ENCODE data around the gene TDRD5.
A peak's percentile ranks its signal among the peaks of the same experiment; 100 is the strongest.
"Not testable (repeated sequence)": the region's sequence is repeated elsewhere in the genome, so short reads cannot be mapped to it uniquely, and the experiment has no call there.

The TDRD5 gene

GRCh38 chr1:179599623-179600249 lies 8.1 kb downstream of the TDRD5 start:
- peak in 1 of 2 experiments; percentile 14 for DNase-seq

DNA sequence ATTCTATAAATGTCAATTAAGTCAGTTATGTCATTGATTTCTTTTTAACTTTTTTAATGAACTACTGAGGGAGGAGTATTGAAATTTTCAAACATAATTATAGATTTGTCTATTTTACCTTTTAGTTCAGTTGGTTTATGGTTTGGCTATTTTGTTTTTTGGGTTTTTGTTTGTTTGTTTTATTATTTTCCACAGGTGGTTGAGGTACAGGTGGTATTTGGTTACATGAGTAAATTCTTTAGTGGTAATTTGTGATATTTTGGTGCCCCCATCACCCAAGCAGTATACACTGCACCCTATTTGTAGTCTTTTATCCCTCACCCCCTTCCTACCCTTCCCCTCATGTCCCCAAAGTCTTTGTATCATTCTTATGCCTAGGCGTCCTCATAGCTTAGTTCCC lies 9.5 kb downstream of the TDRD5 start:
- no peak for DNase-seq

- no peak for DNase-seq
Measured at GRCh38 chr1:179612361-179612760, 20.7 kb downstream of the TDRD5 start.

GRCh38 chr1:179630719-179631118 lies 39.1 kb downstream of the TDRD5 start:
- DNase-seq: no peak

- DNase-seq: no peak
Measured at GRCh38 chr1:179632868-179633267, 41.2 kb downstream of the TDRD5 start.

- no peak for DNase-seq
Measured at GRCh38 chr1:179637211-179637860, 45.7 kb downstream of the TDRD5 start.

- DNase-seq: no peak
Measured at GRCh38 chr1:179661018-179661417, 69.4 kb downstream of the TDRD5 start.

DNA sequence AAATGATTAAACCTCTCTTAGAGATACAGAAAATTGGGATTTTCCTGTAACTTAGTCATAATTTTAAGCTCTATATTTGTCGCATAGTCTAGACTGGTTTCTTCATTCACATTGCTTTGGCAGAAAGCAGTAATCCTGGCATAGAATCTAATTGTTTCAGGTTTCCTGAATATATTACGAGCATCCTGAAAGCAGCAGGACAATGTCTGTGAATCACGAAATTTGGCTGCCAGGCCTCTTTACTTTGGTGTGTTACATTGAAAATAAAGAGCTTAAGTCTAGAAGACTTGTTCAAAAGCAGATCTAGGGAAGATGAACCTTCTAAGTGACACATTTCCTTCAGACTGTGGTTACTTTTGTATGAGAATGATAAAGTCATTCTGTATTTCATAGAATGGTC lies 72.2 kb downstream of the TDRD5 start:
- DNase-seq: no peak

DNA sequence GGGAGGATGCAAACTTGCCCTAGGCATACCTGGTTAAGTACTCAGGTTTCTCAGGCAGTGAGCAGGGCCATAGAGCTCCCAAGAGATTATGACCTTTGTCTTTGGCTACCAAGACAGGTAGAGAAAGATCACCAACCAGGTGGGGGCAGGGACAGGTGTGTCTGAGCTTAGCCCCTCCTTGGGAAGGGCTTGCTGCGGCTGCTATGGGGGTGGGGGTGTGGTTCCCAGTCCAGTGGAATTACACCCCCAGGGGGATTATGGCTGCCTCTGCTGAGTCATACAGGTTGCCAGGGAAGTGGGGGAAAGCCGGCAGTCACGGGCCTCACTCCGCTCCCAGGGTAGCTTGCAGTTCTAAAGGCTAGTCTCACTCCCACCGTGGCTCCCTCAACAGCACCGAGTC lies 86.2 kb downstream of the TDRD5 start:
- no peak for DNase-seq

DNA sequence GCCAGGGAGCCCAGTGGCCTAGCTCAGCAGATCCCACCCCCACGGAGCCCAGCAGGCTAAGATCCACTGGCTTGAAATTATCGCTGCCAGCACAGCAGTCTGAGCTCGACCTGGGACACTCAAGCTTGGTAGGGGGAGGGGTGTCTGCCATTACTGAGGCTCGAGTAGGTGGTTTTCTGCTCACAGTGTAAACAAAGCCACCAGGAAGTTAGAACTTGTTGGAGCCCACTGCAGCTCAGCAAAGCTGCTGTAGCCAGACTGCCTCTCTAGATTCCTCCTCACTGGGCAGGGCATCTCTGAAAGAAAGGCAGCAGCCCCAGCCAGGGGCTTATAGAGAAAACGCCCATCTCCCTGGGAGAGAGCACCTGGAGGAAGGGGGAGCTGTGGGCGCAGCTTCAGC lies 102.9 kb downstream of the TDRD5 start:
- DNase-seq: not testable (repeated sequence)

DNA sequence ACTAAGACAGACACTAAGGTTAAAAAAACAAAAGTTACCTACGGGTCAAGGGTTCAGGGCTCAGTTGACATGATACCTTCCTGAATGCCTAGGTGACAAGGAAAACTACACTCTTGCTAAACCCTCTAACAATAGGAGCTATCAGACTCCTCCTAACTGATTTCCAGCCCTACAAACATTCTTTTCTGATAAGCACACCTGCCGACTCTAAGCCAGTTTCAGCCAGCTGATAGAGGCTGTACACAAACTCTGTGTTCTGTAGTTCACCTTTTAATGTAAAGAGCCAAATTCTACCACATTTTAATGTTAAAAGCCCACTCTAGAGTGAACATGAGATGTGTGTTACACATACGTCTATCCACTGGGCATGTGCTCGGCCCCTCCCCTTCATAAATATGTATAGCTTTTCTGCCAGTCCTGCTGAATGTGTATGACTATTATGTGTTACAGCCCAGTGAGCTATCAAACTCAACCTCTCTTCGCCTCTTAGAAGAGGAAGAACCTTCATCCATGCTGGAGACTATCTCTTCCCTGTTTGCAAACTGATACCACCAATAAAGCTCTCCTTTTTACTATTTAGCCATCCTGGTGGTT lies 111.4 kb downstream of the TDRD5 start:
- DNase-seq: no peak

DNA sequence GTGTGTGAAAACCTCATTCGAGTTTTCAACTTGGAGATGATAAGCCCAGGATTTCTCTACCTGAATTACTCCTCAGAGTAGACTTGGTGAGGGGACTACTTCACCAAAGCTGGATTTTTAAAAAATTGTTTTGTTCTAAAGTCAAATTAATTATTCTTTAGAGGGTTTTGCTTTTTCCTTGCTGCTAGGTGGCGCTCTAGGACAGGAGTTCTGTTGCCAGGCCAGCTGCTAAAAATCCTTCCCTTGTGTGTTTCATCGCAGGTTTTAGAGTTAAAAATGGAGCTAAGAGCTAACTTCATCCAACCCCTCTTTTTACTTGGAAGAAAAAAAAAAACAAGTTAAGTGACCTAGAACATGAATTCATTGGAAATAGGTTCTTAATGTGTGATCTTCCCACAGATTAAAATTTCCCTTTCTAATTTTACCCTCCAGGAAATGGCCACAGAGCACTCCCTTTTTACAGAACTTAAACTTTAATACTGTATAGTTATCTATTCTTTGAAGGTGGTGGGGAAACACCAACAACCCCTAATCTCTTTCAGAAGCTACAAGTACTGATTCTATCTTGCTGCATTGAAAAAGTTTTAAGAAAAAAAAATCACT lies 114.8 kb downstream of the TDRD5 start:
- DNase-seq: peak in 1 of 2 experiments; percentile 25

DNA sequence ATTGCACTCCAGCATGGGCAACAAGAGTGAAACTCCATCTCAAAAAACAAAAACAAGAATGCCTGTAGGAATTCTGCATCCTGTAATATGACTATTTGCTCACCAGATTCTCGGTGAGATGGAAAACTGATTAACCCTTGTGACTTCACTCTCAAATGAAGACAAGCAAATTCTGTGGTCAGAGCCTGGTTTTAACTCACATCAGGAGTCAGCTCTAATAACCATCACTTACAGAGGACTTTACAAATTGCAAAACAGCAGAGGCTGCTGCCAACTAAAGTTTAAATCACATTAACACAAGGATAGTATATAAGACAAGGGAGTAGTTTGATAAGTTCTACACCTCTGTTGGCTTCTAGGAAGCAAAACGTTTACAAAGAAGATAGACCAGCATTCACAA lies 115.8 kb downstream of the TDRD5 start:
- DNase-seq: no peak

GRCh38 chr1:179708434-179709195 lies 117.0 kb downstream of the TDRD5 start:
- DNase-seq: no peak

DNA sequence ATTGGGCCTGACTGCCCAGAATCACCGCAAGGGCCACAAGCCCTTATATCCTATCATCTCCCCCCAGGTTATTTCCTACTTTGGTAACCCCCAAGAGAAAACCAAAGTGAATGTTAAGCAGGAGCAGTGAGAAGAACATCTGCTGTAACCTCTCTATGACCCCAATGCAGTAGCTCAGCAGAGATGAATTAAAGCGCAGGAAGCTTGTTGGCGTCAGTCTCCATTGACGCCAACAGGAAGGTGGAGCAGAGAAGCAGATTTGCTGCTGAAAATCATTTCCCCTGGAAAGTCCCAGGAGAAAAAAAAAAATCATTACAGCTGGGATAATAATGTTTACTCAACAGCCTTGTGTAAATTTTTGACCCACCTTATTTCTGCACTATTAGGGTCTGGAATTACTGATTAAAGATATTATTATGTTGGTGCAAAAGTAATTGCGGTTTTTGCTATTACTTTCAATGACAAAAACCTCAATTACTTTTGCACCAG lies 118.3 kb downstream of the TDRD5 start:
- DNase-seq: no peak

DNA sequence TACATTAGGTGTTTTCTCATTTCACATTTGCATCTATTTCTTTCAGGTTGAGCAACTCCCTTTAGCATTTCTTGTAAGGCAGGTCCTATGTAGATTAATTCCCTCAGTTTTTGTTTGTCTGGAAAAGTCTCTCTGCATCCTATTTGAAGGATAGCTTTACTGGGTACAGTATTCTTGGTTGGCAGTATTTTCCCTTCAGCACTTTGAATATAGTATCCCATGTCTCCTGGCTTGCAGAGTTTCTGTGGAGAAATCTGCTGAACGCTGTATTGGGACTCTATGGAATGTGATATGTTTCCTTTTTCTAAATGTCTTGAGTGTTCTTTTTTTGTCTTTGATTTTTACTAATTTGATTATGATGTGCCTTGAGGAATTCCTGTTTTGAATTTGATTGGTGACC lies 122.5 kb downstream of the TDRD5 start:
- no peak for DNase-seq

GRCh38 chr1:179714623-179715022 lies 123.0 kb downstream of the TDRD5 start:
- DNase-seq: no peak

DNA sequence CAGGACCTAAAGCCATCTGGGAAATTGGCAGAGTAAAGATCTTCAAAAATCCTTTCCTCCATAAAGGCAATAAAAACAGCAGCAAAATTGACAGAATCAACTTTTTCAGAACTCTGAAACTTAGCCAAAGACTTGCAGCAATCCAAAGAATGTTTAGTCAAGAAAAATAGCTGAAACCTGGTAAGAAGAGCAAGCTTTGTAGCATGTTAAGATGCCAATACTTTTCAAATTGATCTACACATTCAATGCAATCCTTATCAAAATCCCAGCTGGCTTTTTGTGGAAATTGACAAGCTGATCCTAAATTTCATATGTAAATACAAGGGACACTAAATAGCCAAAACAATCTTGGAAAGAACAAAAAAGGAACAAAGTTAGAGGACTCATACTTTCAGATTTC lies 127.6 kb downstream of the TDRD5 start:
- DNase-seq: no peak

DNA sequence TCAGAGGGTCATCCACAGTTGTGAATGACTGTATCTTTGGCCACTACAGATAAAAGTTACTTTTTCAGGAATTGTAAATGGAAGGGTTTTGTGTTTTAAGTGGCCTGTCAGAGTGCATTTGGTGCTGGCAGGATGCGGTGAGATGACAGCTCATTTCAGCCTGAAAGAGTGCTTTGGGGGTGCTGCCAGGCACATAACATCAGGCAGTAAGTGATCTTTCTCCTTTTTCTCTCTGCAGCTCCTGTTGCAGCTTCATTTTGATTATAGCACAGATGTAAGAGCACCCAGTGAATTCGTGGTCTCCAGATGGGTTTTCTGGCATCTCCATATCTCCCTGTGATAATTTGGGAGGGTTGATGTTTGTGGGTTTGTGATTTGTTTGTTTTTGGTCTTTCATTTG lies 136.6 kb downstream of the TDRD5 start:
- DNase-seq: no peak

DNA sequence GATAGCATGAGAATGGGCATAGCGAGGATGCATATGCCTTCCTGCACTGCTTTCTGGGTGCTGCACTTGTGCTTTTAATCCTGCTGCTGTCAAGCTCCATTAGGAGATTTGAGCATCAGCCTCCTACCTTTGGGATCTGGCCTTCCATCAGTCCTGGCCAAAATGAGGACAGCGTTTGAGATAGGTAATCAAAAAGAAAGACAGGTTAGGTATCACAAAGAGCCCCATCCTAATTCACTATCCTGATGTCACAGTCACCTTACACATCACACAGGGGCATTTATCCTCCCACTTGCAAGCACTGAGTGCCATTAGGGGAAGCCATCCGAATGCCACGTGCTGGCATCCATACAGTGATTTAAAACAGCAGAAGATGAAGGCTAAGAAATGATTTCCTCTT lies 138.2 kb downstream of the TDRD5 start:
- DNase-seq: no peak

- DNase-seq: no peak
Measured at GRCh38 chr1:179731643-179732042, 140.0 kb downstream of the TDRD5 start.
